GM10266 (cell line): ENCODE results near the gene IDE.

Experiments
- DNase-seq: peaks from one replicate; pipeline ENCODE4 v3.0.0; 2012; ENCODE audit errors: extremely low spot score
- CTCF ChIP-seq: IDR thresholded peaks from 2 replicates; pipeline ENCODE4 v1.5.1; 2012; ENCODE audit warnings: mild to moderate bottlenecking, low read depth; ENCODE audit not compliant: control insufficient read depth, insufficient read depth; ENCODE audit errors: missing control alignments

Gene IDE

GRCh38 chr10:92544296-92544695 is 29.6 kb downstream of the IDE start:
- no peak for TF ChIP-seq CTCF
- DNase-seq = no peak

DNA sequence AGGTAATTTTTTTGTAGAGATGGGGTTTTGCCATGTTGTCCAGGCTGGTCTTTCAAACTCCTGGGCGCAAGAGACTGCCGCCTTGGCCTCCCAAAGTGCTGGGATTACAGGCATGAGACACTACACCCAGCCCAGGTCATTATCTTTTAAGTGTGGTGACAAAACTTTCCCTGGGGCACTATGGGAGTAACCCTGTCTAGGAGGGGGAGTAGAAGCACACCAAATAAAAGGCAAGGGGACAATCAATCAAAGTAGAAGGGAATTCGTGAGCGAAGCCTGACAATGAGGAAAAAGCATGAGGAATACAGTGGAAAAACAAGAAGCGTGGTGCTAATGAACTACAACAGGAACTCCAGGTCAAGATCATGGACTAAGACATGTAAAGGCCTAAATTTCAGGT is 31.4 kb downstream of the IDE start:
- TF ChIP-seq CTCF = no peak
- DNase-seq = no peak

DNA sequence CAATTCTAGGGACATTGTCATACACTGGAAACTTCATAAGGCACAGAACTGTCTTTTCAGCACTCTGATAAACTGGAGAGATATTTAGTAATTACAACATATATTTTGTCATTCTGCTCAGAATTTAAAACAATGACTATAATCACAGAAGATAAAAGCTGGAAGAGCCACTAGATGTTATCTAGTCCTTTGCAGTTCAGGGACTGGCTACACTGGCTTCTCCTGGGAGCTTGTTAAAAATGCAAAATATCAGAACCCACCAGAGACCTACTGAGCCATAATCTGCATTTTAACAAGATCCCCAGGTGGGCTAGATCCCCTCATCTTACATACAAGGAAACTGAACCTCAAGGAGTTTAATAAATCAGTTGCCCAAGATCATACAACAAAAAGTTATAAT is 32.3 kb downstream of the IDE start:
- TF ChIP-seq CTCF = no peak

GRCh38 chr10:92538231-92538958 is 35.5 kb downstream of the IDE start:
- no peak for TF ChIP-seq CTCF
- DNase-seq = no peak

More for the DNA sequence above, 32.3 kb downstream of the IDE start:
- DNase-seq = no peak

GRCh38 chr10:92530891-92531535 is 42.9 kb downstream of the IDE start:
- TF ChIP-seq CTCF = no peak
- no peak for DNase-seq

DNA sequence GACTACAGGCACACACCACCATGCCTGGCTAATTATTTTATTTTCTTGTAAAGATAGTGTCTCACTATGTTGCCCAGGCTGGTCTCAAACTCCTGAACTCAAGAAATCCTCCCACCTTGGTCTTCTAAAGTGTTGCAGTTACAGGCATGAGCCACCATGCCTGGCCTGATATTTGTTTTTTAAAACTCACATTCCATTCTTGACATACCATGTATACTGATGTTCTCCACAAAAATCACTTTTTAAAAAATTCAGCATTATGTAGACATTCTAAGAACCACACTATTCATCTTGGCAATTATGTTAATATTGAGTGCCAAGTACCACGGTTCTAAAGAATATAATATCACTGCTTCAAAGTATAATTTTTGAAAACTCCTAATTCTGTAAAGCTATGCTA is 43.5 kb downstream of the IDE start:
- no peak for TF ChIP-seq CTCF
- DNase-seq = no peak

GRCh38 chr10:92527716-92528115 is 46.2 kb downstream of the IDE start:
- no peak for DNase-seq
- no peak for TF ChIP-seq CTCF
